GM18870 (cell line): Measurements from ENCODE around the gene TBC1D2.

Experiments used
- ATAC-seq: cut with Tn5 transposase; IDR thresholded peaks from one replicate; pipeline ENCODE4 v1.9.1; 2021; ENCODE audit warnings: moderate library complexity; ENCODE audit not compliant: unreplicated experiment

Gene TBC1D2

GRCh38 chr9:98218562-98219363 lies 36.7 kb downstream of the TBC1D2 start:
- ATAC-seq, result no peak

GRCh38 chr9:98217255-98217654 lies 38.2 kb downstream of the TBC1D2 start:
- ATAC-seq, result no peak

GRCh38 chr9:98216391-98216790 lies 39.1 kb downstream of the TBC1D2 start:
- ATAC-seq, result no peak

GRCh38 chr9:98215821-98216220 lies 39.6 kb downstream of the TBC1D2 start:
- ATAC-seq, result no peak

- ATAC-seq, result no peak
Observed at GRCh38 chr9:98215271-98215670, 40.2 kb downstream of the TBC1D2 start.

GRCh38 chr9:98214811-98215210 lies 40.6 kb downstream of the TBC1D2 start:
- no peak for ATAC-seq

DNA sequence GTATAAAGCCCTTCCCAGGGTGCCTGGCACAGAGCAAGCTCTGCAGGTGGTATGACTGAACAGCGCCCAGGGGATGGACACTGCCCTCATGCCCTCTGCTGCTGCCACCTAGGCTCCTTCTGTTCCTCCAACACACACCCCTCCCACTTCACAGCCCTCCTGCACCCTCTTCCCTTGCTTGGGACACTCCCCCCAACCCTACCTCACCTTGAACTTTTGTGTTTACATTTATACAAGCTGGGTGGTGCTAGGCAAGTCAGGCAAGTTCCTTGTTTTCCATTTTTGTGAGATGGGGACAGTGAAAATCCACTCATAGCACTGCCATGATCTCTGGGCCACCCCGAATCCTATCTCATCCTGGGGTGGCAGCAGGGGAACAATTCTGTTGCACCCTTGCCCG lies 44.2 kb downstream of the TBC1D2 start:
- ATAC-seq, result no peak

- no peak for ATAC-seq
Observed at GRCh38 chr9:98210435-98210834, 45.0 kb downstream of the TBC1D2 start.

- ATAC-seq, result no peak
Observed at GRCh38 chr9:98209530-98209929, 45.9 kb downstream of the TBC1D2 start.

- no peak for ATAC-seq
Observed at GRCh38 chr9:98208635-98209034, 46.8 kb downstream of the TBC1D2 start.

GRCh38 chr9:98207606-98208005 lies 47.8 kb downstream of the TBC1D2 start:
- ATAC-seq, result no peak

DNA sequence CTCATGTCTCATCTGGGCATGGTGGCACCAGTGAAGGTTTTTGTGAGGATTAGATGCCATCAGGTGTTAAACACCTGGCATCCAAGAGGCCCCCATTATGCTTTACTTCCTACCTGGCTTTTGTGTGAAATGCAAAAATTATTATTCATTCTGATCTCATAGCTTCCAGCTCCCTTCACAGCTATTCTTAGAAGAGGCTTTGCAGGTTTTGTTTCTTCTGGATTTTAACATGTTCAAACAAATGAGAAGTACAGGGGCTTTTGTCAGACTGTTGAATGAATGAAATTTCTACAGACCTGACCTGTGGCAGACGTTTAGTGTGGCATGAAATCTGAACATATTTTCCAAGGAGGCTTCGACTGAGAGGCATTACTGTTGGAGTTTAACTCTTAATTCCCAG lies 48.7 kb downstream of the TBC1D2 start:
- ATAC-seq, result no peak

GRCh38 chr9:98204692-98205091 lies 50.8 kb downstream of the TBC1D2 start:
- ATAC-seq, result no peak

GRCh38 chr9:98203153-98203552 lies 52.3 kb downstream of the TBC1D2 start:
- no peak for ATAC-seq

DNA sequence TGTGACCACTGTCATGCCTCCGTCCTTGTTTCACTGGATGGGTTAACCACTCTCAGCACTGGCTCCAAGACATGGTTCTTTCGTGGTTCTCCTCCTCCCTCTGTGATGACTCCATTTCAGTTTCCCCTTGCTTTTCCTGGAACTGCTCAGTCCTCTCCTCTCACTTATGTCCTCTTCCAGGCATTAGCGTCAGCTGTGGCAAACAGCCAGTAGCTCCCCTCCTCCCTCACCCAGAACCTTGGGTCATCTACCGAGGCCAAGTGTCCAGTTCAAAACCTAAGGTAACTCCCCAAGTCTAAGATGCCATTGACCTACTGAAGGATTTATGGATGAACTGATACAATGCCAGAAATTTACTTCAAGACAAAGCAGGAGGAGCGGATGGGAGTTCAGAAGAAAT lies 53.2 kb downstream of the TBC1D2 start:
- ATAC-seq, result no peak

DNA sequence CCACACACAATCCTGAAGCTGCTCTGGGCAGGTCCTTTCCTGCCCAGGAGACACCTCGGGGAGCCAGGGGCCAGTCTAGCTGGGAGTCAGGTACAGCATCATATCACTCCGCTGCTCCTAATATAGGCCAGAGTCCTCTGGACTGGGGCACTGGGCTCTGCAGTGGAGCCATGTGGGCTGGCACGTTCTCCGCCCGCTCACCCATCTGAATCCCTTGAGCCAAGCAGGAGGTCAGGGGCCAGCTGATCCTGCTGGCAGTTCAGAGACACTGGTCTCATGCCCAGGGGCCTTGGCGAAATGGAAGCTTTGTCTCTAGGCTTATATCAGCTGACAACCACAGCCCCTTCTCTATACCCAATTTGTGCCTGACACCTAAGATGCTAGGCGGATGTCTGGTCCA lies 53.7 kb downstream of the TBC1D2 start:
- ATAC-seq, result no peak

GRCh38 chr9:98201102-98201501 lies 54.3 kb downstream of the TBC1D2 start:
- no peak for ATAC-seq

- ATAC-seq, result no peak
Observed at GRCh38 chr9:98199388-98200033, 55.9 kb downstream of the TBC1D2 start.

- no peak for ATAC-seq
Observed at GRCh38 chr9:98195671-98196070, 59.8 kb downstream of the TBC1D2 start.

DNA sequence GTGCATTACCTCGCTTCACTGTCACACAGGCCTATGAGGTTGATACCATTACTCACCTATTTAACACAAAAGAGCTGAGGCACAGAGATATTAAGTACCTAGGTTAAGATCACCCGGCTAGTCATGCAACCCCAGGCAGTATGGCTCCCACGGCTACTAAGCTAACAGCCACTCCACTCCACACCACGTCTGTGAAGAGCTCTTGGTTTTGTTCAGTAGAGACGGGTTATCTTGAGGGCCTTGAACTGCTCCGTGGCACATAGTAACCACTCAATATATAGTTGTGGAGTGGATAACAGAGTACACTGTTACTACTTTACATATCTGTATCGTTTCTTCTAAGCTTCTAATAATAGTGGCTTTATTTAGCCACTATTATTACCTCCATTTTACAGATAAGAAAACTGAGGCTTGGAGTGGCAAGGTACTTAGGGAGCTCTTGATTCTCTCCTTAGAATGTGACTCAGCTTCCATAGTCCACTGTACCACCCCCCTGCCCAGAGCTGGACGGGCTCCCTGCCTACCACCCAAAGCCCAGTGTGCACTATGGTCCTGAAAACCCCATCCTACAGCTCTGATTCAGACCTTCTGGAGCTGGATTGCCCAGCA lies 62.0 kb downstream of the TBC1D2 start:
- ATAC-seq, result no peak

- no peak for ATAC-seq
Observed at GRCh38 chr9:98192503-98193335, 62.7 kb downstream of the TBC1D2 start, which contains the start of gene CORO2A. CORO2A (minus strand) TSS chr9:98192637; CDS start chr9:98157660, 34,977 bp downstream.
